HepG2 (cell line): ENCODE data around the gene PEPD. TPM values are rescaled to one million over a fixed set of nuclear protein-coding genes. Genes with fewer than 3 reads are reported as not detected.

Experiments
- ATAC-seq: fragments of 200-7000 bp; cut with Tn5 transposase; 3 replicates; pipeline ENCODE4 v1.9.1; 2020; ENCODE audit warnings: mild to moderate bottlenecking, moderate library complexity
- BruUV-seq: library from RNA; stranded (reverse); fragments of 400-500 nt; replicated peaks from 2 replicates; lab custom pipeline; 2021; lab: Mats Ljungman, UMichigan
- CTCF ChIA-PET: fragments of 300-600 bp; formaldehyde crosslinking; extraction: SDS; loops from one replicate; lab custom pipeline; 2021; ENCODE audit warnings: low total read pairs, inconsistent platforms, low intra/inter-chr PET ratio; lab: Yijun Ruan, JAX
- POLR2A ChIA-PET: fragments of 350-600 bp; sonication (Branson Sonifier 250); formaldehyde crosslinking; loops from one replicate; lab custom pipeline; 2020; ENCODE audit warnings: antibody characterized with exemption, inconsistent platforms; lab: Yijun Ruan, JAX
- DNase-seq: peaks from one replicate; pipeline ENCODE4 v3.0.0-alpha.2; 2015; ENCODE audit warnings: low spot score
- FAIRE-seq: peaks from 3 replicates; lab custom pipeline; 2011; peaks lifted over from hg19 to GRCh38; lab: Jason Lieb, UNC
- H2AFZ ChIP-seq: one replicate; pipeline ENCODE4 v1.6.1; 2011; ENCODE audit warnings: low read length, inconsistent platforms
- H3K27ac ChIP-seq: fragments of 300-600 bp; 3 replicates; pipeline ENCODE4 v1.8.0; 2011; ENCODE audit warnings: mixed run types, mild to moderate bottlenecking, mixed read lengths, low read length, inconsistent platforms; ENCODE audit not compliant: insufficient read depth; ENCODE audit errors: extremely low read length
- H3K27me3 ChIP-seq, 2 experiments: fragments of 200-600 bp in 1 of 2; 2 replicates in 1 of 2; 3 replicates in 1 of 2; pipeline versions ENCODE4 v1.6.0 to v1.8.0; 2011; ENCODE audit warnings: low read length in 2 of 2, mild to moderate bottlenecking in 2 of 2, moderate library complexity in 2 of 2, inconsistent platforms in 1 of 2; ENCODE audit not compliant: insufficient read depth in 2 of 2, control insufficient read depth in 1 of 2
- H3K36me3 ChIP-seq, 2 experiments: fragments of 200-600 bp in 1 of 2; replicated peaks in 1 of 2; 2 replicates in 1 of 2; 3 replicates in 1 of 2; pipeline versions ENCODE4 v1.5.1 to v1.8.0; 2011; ENCODE audit warnings: low read length in 2 of 2, inconsistent platforms in 1 of 2; ENCODE audit not compliant: insufficient read depth in 2 of 2, control insufficient read depth in 1 of 2
- H3K4me1 ChIP-seq: 2 replicates; pipeline ENCODE4 v1.5.1; 2012; ENCODE audit warnings: low read length, inconsistent platforms; ENCODE audit not compliant: insufficient read depth
- H3K4me2 ChIP-seq: 2 replicates; pipeline ENCODE4 v1.6.0; 2011; ENCODE audit warnings: low read depth, low read length, inconsistent platforms
- H3K4me3 ChIP-seq, 3 experiments: fragments of 200-600 bp in 1 of 3; sonication (generic), shearing (Covaris generic) in 1 of 3; replicated peaks in 1 of 3; 2 replicates each; pipeline ENCODE4 v1.5.1; 2011 to 2016; ENCODE audit warnings: low read length in 3 of 3, inconsistent platforms in 2 of 3, low read depth in 2 of 3, mild to moderate bottlenecking in 2 of 3, control low read depth in 1 of 3, mixed read lengths in 1 of 3; ENCODE audit not compliant: insufficient read depth in 1 of 3
- H3K79me2 ChIP-seq: one replicate; pipeline ENCODE4 v1.6.1; 2011; ENCODE audit warnings: low read length, inconsistent platforms; ENCODE audit not compliant: insufficient read depth
- H3K9ac ChIP-seq: 2 replicates; pipeline ENCODE4 v1.6.0; 2011; ENCODE audit warnings: mild to moderate bottlenecking, low read depth, low read length, inconsistent platforms; ENCODE audit not compliant: insufficient read depth
- H3K9me3 ChIP-seq: 2 replicates; pipeline ENCODE4 v1.5.1; 2012; ENCODE audit warnings: mild to moderate bottlenecking, low read length
- H4K20me1 ChIP-seq: 2 replicates; pipeline ENCODE4 v1.6.0; 2011; ENCODE audit warnings: inconsistent platforms, mild to moderate bottlenecking, low read length, moderate library complexity; ENCODE audit not compliant: insufficient read depth
- HNF4G ChIP-seq, 2 experiments: sonication (generic) in 1 of 2; formaldehyde crosslinking in 1 of 2; IDR thresholded peaks; 2 replicates each; pipeline versions ENCODE4 v1.4.0 to v1.6.1; 2011 to 2020; ENCODE audit warnings: borderline replicate concordance in 2 of 2, low read depth in 2 of 2, mild to moderate bottlenecking in 2 of 2, low read length in 1 of 2, missing genetic modification reagents in 1 of 2, moderate library complexity in 1 of 2
- JUND ChIP-seq: sonication (generic); formaldehyde crosslinking; IDR thresholded peaks from 2 replicates; pipeline ENCODE4 v1.8.0; 2022; ENCODE audit warnings: mild to moderate bottlenecking, missing genetic modification reagents
- NCOA1 ChIP-seq: sonication (generic); formaldehyde crosslinking; IDR thresholded peaks from 2 replicates; pipeline ENCODE4 v1.9.0; 2021; ENCODE audit warnings: missing genetic modification reagents
- NR2F2 ChIP-seq: IDR thresholded peaks from 2 replicates; pipeline ENCODE4 v1.6.1; 2012; ENCODE audit warnings: low read depth, inconsistent platforms, borderline replicate concordance
- PAWR ChIP-seq: sonication (generic); formaldehyde crosslinking; IDR thresholded peaks from 2 replicates; pipeline ENCODE4 v1.4.0; 2020; ENCODE audit warnings: missing genetic modification reagents, mild to moderate bottlenecking, borderline replicate concordance
- PRPF4 ChIP-seq: fragments of 200-400 bp; formaldehyde crosslinking; IDR thresholded peaks from 2 replicates; pipeline ENCODE4 v1.6.1; 2016; ENCODE audit warnings: low read length, low read depth; ENCODE audit not compliant: poor library complexity, severe bottlenecking
- TBX2 ChIP-seq: sonication (generic); formaldehyde crosslinking; IDR thresholded peaks from 2 replicates; pipeline ENCODE4 v1.5.0; 2020; ENCODE audit warnings: missing genetic modification reagents, mild to moderate bottlenecking, borderline replicate concordance
- ZIK1 ChIP-seq: sonication (generic); formaldehyde crosslinking; IDR thresholded peaks from 2 replicates; pipeline ENCODE4 v1.5.0; 2020; ENCODE audit warnings: mild to moderate bottlenecking, low read depth, missing genetic modification reagents, borderline replicate concordance
- ZMYM3 ChIP-seq: sonication (generic); formaldehyde crosslinking; IDR thresholded peaks from 2 replicates; pipeline ENCODE4 v1.5.1; 2020; ENCODE audit warnings: mild to moderate bottlenecking, missing genetic modification reagents
- ZNF121 ChIP-seq: sonication (generic); formaldehyde crosslinking; IDR thresholded peaks from 2 replicates; pipeline ENCODE4 v1.5.0; 2020; ENCODE audit warnings: mild to moderate bottlenecking, missing genetic modification reagents
- ZNF343 ChIP-seq: sonication (generic); formaldehyde crosslinking; IDR thresholded peaks from 2 replicates; pipeline ENCODE4 v1.4.0; 2020; ENCODE audit warnings: mild to moderate bottlenecking, missing genetic modification reagents
- WGBS: methylation state at CpG from one replicate; pipeline ENCODE4 v1.1.6; 2017; ENCODE audit warnings: low lambda C conversion rate; 5-methylcytosine and 5-hydroxymethylcytosine counted together
- in situ Hi-C: cut with HindIII; loops from 2 replicates; pipeline ENCODE4 v1.10.0; 2017; ENCODE audit warnings: low pct_unique_long_range_greater_than_20kb; ENCODE audit not compliant: extremely low pct_ligation_motif_present
- intact Hi-C: fragments of 100-400 bp; cut with micrococcal nuclease; formaldehyde crosslinking; loops from one replicate; pipeline ENCODE4 v1.10.0; 2022; ENCODE audit not compliant: unreplicated experiment
- polyA plus RNA-seq, 8 experiments: library from polyadenylated mRNA; depleted of rRNA in 3 of 8; stranded (reverse) in 7 of 8; unstranded in 1 of 8; fragments of >200 nt; fragmentation: Illumina TruSeq in 4 of 8; extraction: Trizol in 4 of 8; gene quantifications; 2 replicates each; pipeline versions ENCODE4 v1.2.1 to v1.2.3, GENCODE V29; 2011 to 2016; ENCODE audit warnings: low read depth in 4 of 8, missing spikeins in 1 of 8, mixed read lengths in 1 of 8; ENCODE audit not compliant: insufficient read depth in 1 of 8
- total RNA-seq, 5 experiments: library from RNA; depleted of rRNA; stranded (reverse); fragments of >200 nt; fragmentation: Illumina TruSeq; extraction: Trizol; gene quantifications; 2 replicates each; pipeline ENCODE4 v1.2.3, GENCODE V29; 2016; ENCODE audit warnings: low read depth in 1 of 5
- TF ChIP-seq, protein P1 (sequence below): sonication (generic); formaldehyde crosslinking; IDR thresholded peaks from 2 replicates; pipeline ENCODE4 v1.4.0; 2020; ENCODE audit warnings: missing genetic modification reagents, borderline replicate concordance
- TF ChIP-seq, protein P2 (sequence below): sonication (generic); formaldehyde crosslinking; IDR thresholded peaks from 2 replicates; pipeline ENCODE4 v1.4.0; 2020; ENCODE audit warnings: mild to moderate bottlenecking, missing genetic modification reagents
- TF ChIP-seq, protein P3 (sequence below): sonication (generic); formaldehyde crosslinking; IDR thresholded peaks from 2 replicates; pipeline ENCODE4 v1.5.1; 2020; ENCODE audit warnings: mild to moderate bottlenecking, missing genetic modification reagents

PEPD gene
- total and polyA plus RNA-seq, 2 of the 13 experiments (the other 11 are each of a cell fraction or from before 2014, with no cell fraction given), result 60.7 to 75.1 TPM

DNA sequence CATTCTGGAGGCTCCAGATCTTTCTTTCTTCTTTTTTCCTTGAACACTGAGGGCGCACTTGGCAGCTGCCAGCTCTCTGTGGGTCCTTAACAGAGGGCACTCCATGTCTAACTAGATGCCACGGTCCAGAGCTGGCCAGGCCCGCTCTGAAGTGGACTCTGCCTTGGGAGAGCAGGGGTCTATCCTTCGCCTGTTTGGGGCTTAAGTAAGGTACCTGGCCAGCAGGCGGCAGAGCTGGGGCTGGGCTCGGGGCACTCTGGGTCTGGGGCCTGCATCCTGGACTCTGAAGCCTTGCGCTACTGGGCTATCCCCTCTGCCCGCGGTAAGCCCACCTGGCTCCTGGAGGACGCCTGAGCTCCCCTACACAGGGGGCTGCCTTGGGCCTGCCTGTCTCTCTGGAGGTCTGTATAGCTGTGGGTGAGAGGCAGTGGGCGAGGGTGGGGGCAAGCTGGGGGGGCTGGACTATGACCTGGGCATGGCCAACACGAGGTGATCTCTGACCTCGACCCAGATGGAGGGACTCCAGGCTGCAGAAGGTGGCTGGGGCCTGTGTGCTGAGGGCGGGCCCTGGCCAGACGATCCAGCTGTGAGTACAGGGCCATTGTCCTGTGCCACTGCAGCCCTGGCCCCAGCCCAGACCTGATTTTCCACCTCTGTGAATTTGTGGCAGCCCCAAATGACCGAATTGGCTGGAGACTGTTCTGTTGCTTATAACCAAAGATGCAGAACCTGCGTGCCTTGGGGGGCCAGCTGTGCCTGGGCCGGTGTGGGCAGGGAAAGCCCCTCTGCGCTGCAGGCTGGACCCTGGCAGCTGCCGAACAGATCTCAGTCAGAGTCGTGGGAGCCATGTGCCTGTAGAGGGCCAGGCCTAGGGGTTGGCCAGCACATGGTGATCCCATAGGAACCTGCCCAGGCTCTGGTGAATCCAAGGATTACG, 121.6 kb downstream of the PEPD start:
- H3K9me3 ChIP-seq, result no peaks in the 10 kb centered on the region
- no peaks in the 10 kb centered on the region for H3K79me2 ChIP-seq
- H4K20me1 ChIP-seq, result no peaks in the 10 kb centered on the region
- H3K4me3 ChIP-seq, result no peak overlapping the region
- ChIA-PET CTCF (no interaction called here), POLR2A (interaction anchor here (0.7 to 1.8 kb wide), 8 partner anchors 23 to 157 kb away, joined by 3 to 12 read pairs (median 4); partner anchors contain the start of genes CEBPA and CEBPG)
- peak overlapping the region; percentile 58 for H3K9ac ChIP-seq
- no TSS peak for BruUV-seq
- peak overlapping the region; percentile 11; the same call in 1 of the 2 replicates for H3K4me2 ChIP-seq
- intact Hi-C loops (no loop called here), in situ Hi-C loops (loop anchor here (5.0 kb wide), 2 partner anchors 98 to 163 kb away; partner anchors contain the start of gene CEBPA)
- H3K27me3 ChIP-seq, result no peaks in the 10 kb centered on the region
- peak overlapping the region; percentile 95 for H3K27ac ChIP-seq
- WGBS, result 67% methylated on average over 17 of the region's 22 CpGs
- no peak overlapping the region for H2AFZ ChIP-seq
- ATAC-seq, result no peak; the same call in 2 of the 3 replicates
- no peak for DNase-seq
- peaks cover 100% of the 10 kb centered on the region for H3K4me1 ChIP-seq
- peak; percentile 59 for FAIRE-seq
- H3K36me3 ChIP-seq, result no peaks in the 10 kb centered on the region
- TF ChIP-seq NCOA1 (CRISPR knock-in tag) (0 out of 2 replicates have a peak, but pooled peaks have one; percentile 32), TBX2 (CRISPR knock-in tag) (peak; percentile 76), ZNF121 (peak; percentile 62; the same call in 1 of the 2 replicates), PRPF4 (peak; percentile 73), ZIK1 (CRISPR knock-in tag) (no peak), ZNF343 (CRISPR knock-in tag) (0 out of 2 replicates have a peak, but pooled peaks have one; percentile 30), JUND (CRISPR knock-in tag) (peak; percentile 21; the same call in 1 of the 2 replicates), ZMYM3 (CRISPR knock-in tag) (peak; percentile 72; the same call in 1 of the 2 replicates), PAWR (no peak), HNF4G (IDR thresholded peaks at IDR 0.05; ENCODE audit: borderline replicate concordance, low read depth, low read length) (peak; percentile 88), HNF4G (CRISPR knock-in tag; IDR thresholded peaks at IDR 0.05; ENCODE audit: borderline replicate concordance, low read depth) (peak; percentile 88; the same call in 1 of the 2 replicates), NR2F2 (peak; percentile 74)
- TF ChIP-seq, protein P1, sequence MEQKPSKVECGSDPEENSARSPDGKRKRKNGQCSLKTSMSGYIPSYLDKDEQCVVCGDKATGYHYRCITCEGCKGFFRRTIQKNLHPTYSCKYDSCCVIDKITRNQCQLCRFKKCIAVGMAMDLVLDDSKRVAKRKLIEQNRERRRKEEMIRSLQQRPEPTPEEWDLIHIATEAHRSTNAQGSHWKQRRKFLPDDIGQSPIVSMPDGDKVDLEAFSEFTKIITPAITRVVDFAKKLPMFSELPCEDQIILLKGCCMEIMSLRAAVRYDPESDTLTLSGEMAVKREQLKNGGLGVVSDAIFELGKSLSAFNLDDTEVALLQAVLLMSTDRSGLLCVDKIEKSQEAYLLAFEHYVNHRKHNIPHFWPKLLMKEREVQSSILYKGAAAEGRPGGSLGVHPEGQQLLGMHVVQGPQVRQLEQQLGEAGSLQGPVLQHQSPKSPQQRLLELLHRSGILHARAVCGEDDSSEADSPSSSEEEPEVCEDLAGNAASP (CRISPR knock-in tag), result 0 out of 2 replicates have a peak, but pooled peaks have one; percentile 52
- TF ChIP-seq, protein P2, sequence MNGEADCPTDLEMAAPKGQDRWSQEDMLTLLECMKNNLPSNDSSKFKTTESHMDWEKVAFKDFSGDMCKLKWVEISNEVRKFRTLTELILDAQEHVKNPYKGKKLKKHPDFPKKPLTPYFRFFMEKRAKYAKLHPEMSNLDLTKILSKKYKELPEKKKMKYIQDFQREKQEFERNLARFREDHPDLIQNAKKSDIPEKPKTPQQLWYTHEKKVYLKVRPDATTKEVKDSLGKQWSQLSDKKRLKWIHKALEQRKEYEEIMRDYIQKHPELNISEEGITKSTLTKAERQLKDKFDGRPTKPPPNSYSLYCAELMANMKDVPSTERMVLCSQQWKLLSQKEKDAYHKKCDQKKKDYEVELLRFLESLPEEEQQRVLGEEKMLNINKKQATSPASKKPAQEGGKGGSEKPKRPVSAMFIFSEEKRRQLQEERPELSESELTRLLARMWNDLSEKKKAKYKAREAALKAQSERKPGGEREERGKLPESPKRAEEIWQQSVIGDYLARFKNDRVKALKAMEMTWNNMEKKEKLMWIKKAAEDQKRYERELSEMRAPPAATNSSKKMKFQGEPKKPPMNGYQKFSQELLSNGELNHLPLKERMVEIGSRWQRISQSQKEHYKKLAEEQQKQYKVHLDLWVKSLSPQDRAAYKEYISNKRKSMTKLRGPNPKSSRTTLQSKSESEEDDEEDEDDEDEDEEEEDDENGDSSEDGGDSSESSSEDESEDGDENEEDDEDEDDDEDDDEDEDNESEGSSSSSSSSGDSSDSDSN (CRISPR knock-in tag), result peak; percentile 50
- TF ChIP-seq, protein P3, sequence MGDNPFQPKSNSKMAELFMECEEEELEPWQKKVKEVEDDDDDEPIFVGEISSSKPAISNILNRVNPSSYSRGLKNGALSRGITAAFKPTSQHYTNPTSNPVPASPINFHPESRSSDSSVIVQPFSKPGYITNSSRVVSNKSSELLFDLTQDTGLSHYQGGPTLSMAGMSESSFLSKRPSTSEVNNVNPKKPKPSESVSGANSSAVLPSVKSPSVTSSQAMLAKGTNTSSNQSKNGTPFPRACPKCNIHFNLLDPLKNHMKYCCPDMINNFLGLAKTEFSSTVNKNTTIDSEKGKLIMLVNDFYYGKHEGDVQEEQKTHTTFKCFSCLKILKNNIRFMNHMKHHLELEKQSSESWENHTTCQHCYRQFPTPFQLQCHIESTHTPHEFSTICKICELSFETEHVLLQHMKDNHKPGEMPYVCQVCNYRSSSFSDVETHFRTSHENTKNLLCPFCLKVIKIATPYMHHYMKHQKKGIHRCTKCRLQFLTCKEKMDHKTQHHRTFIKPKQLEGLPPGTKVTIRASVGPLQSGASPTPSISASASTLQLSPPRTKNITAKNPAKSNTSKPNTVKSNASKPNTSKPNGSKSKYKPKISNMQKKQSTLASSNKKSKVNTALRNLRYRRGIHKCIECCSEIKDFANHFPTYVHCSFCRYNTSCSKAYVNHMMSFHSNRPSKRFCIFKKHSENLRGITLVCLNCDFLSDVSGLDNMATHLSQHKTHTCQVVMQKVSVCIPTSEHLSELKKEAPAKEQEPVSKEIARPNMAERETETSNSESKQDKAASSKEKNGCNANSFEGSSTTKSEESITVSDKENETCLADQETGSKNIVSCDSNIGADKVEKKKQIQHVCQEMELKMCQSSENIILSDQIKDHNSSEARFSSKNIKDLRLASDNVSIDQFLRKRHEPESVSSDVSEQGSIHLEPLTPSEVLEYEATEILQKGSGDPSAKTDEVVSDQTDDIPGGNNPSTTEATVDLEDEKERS, result peak; percentile 90
